ENCODE measurements around the gene NTN4. TPM values are rescaled to one million over a fixed set of nuclear protein-coding genes. Genes with fewer than 3 reads are reported as not detected.
A peak's percentile ranks its signal among the peaks of the same experiment; 100 is the strongest.
"Not testable (repeated sequence)": the region's sequence is repeated elsewhere in the genome, so short reads cannot be mapped to it uniquely, and the experiment has no call there.

NTN4 gene
- total and polyA plus RNA-seq, 7 experiments from 2014 or later, result 0.08 to 0.86 TPM; not detected in 5

- H3K27ac Mint-ChIP-seq, result no peak overlapping the region
- no peaks in the 10 kb centered on the region for H3K36me3 Mint-ChIP-seq
- Histone ChIP-seq H3K27ac (ENCODE audit: low read depth, low read length) (no peak overlapping the region), H3K9me3 (ENCODE audit: control insufficient read depth in 2 of 3, low read length in 3 of 3) (no peaks in the 10 kb centered on the region), H3K36me3 (ENCODE audit: control insufficient read depth in 2 of 3, insufficient read depth in 3 of 3, low read length in 3 of 3) (no peaks in the 10 kb centered on the region), H3K4me1 (ENCODE audit: control insufficient read depth in 2 of 2, insufficient read depth in 2 of 2, low read length in 2 of 2) (no peaks in the 10 kb centered on the region), H3K4me3 (ENCODE audit: low read length) (no peak overlapping the region), H3K27me3 (ENCODE audit: control insufficient read depth in 2 of 2, insufficient read depth in 2 of 2, low read length in 2 of 2) (no peaks in the 10 kb centered on the region)
- peaks cover 0 to 8% (median 0%) of the 10 kb centered on the region in 5 donors for H3K27me3 Mint-ChIP-seq
- ChIA-PET CTCF (no interaction called here), POLR2A (no interaction called here)
- no peaks in the 10 kb centered on the region for H3K4me1 Mint-ChIP-seq
- no peak for DNase-seq
- intact Hi-C loops (cut with micrococcal nuclease), result no loop called here
- no peak overlapping the region for H3K4me3 Mint-ChIP-seq
- peaks cover 0 to 5% (median 0%) of the 10 kb centered on the region in 11 donors for H3K9me3 Mint-ChIP-seq
- no peak for ATAC-seq
These were observed 118.4 kb downstream of the NTN4 start for GRCh38 chr12:95672166-95672565.

GRCh38 chr12:95671265-95671664 is 119.3 kb downstream of the NTN4 start:
- ChIA-PET CTCF (no interaction called here), POLR2A (no interaction called here)
- Histone ChIP-seq H3K9me3 (ENCODE audit: control insufficient read depth in 2 of 3, low read length in 3 of 3) (no peaks in the 10 kb centered on the region), H3K27ac (ENCODE audit: low read depth, low read length) (no peak overlapping the region), H3K4me1 (ENCODE audit: control insufficient read depth in 2 of 2, insufficient read depth in 2 of 2, low read length in 2 of 2) (no peaks in the 10 kb centered on the region), H3K4me3 (ENCODE audit: low read length) (no peak overlapping the region), H3K27me3 (ENCODE audit: control insufficient read depth in 2 of 2, insufficient read depth in 2 of 2, low read length in 2 of 2) (no peaks in the 10 kb centered on the region), H3K36me3 (ENCODE audit: control insufficient read depth in 2 of 3, insufficient read depth in 3 of 3, low read length in 3 of 3) (no peaks in the 10 kb centered on the region)
- intact Hi-C loops (cut with micrococcal nuclease), result no loop called here
- ATAC-seq, result no peak
- Mint-ChIP-seq H3K9me3 (peaks cover 0 to 2% (median 0%) of the 10 kb centered on the region in 11 donors), H3K36me3 (no peaks in the 10 kb centered on the region), H3K4me3 (no peak overlapping the region), H3K27me3 (peaks cover 0 to 14% (median 0%) of the 10 kb centered on the region in 5 donors), H3K27ac (no peak overlapping the region), H3K4me1 (no peaks in the 10 kb centered on the region)
- DNase-seq, result no peak

DNA sequence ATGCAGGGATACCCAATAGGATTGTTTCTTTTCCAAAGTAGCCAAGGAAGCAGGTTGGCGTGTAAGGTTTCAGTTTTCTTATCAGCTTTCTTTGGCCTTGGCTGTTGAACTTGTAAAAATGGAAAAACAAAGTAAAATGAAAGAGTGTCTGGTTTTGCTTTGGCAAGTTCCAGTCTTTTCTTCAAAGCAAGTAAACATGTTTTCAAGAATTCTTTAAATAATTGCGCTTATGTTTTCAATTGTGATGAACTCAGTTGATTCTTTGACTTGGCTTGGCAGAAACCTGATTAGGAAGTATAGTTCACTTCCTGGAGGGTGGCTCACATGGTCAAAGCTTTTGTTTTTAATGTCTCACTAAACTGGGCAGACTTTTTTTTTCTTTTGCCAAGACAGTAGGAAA is 127.0 kb downstream of the NTN4 start:
- Histone ChIP-seq H3K4me1 (ENCODE audit: control insufficient read depth in 2 of 2, insufficient read depth in 2 of 2, low read length in 2 of 2) (no peaks in the 10 kb centered on the region), H3K27ac (ENCODE audit: low read depth, low read length) (no peak overlapping the region), H3K36me3 (ENCODE audit: control insufficient read depth in 2 of 3, insufficient read depth in 3 of 3, low read length in 3 of 3) (no peaks in the 10 kb centered on the region), H3K4me3 (ENCODE audit: low read length) (no peak overlapping the region), H3K9me3 (ENCODE audit: control insufficient read depth in 2 of 3, low read length in 3 of 3) (no peaks in the 10 kb centered on the region), H3K27me3 (ENCODE audit: control insufficient read depth in 2 of 2, insufficient read depth in 2 of 2, low read length in 2 of 2) (no peaks in the 10 kb centered on the region)
- POLR2A ChIA-PET, result no interaction called here
- peaks cover 0 to 6% (median 0%) of the 10 kb centered on the region in 5 donors for H3K36me3 Mint-ChIP-seq
- H3K27me3 Mint-ChIP-seq, result peaks cover 5 to 29% (median 9%) of the 10 kb centered on the region in 5 donors
- ATAC-seq (no peak), DNase-seq (no peak)
- no peaks in the 10 kb centered on the region for H3K9me3 Mint-ChIP-seq
- H3K4me1 Mint-ChIP-seq, result no peaks in the 10 kb centered on the region
- no peak overlapping the region for H3K4me3 Mint-ChIP-seq
- no peak overlapping the region for H3K27ac Mint-ChIP-seq
- intact Hi-C loops (cut with micrococcal nuclease), result no loop called here
- CTCF ChIA-PET, result no interaction called here

DNA sequence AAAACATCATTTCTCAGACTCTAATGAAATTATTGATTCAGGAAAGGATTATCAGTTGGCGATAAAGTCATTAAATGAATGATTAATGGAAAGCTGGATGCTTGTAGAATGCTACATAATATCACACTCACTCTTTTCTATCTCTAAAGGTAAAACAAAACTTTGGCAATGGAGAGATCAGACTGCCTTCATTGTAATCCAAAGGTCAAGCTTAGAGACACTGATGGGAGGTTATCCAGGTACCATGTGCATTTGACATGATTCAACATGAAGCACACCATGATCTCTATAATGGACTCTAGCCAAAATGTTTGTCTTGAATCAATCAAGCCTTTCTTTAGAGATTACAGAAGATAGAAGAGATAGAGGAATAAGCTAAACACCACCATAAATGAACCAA is 129.2 kb downstream of the NTN4 start:
- peaks cover 0 to 6% (median 0%) of the 10 kb centered on the region in 5 donors for H3K36me3 Mint-ChIP-seq

DNA sequence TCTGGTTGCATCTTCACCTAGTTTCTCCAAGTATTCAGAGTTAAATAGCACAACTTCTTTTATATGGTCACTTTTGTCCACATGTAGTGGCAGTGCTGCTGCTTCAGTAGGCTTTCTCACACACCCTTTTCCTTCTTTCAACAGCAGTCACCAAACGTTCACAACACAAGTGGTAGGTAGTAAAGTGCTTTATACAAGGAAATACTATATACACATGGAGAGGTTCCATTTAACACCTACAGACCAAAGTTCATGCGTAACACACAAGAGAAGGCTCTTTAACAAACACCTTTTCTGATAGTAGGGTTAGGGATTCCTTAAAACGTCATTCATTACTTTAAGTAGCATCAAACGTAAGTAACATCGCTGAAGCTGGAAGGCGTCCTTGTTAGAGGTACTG is 132.2 kb downstream of the NTN4 start:
- no peaks in the 10 kb centered on the region for H3K27me3 ChIP-seq (ENCODE audit: control insufficient read depth in 2 of 2, insufficient read depth in 2 of 2, low read length in 2 of 2)
- ATAC-seq, result no peak
- Mint-ChIP-seq H3K4me3 (no peak overlapping the region), H3K27me3 (peaks cover 6 to 11% (median 8%) of the 10 kb centered on the region in 5 donors), H3K27ac (no peak overlapping the region), H3K36me3 (peaks cover 0 to 6% (median 0%) of the 10 kb centered on the region in 5 donors), H3K4me1 (peaks cover 0 to 5% (median 0%) of the 10 kb centered on the region in 7 donors), H3K9me3 (peaks cover 0 to 9% (median 0%) of the 10 kb centered on the region in 11 donors)
- intact Hi-C loops (cut with micrococcal nuclease), result no loop called here
- H3K9me3 ChIP-seq (ENCODE audit: control insufficient read depth in 2 of 3, low read length in 3 of 3), result no peaks in the 10 kb centered on the region
- CTCF ChIA-PET, result no interaction called here
- no peaks in the 10 kb centered on the region for H3K4me1 ChIP-seq (ENCODE audit: control insufficient read depth in 2 of 2, insufficient read depth in 2 of 2, low read length in 2 of 2)
- H3K36me3 ChIP-seq (ENCODE audit: control insufficient read depth in 2 of 3, insufficient read depth in 3 of 3, low read length in 3 of 3), result no peaks in the 10 kb centered on the region
- no peak overlapping the region for H3K27ac ChIP-seq (ENCODE audit: low read depth, low read length)
- no peak for DNase-seq
- POLR2A ChIA-PET, result no interaction called here
- H3K4me3 ChIP-seq (ENCODE audit: low read length), result no peak overlapping the region

More for the DNA sequence above, 129.2 kb downstream of the NTN4 start:
- Histone ChIP-seq H3K27me3 (ENCODE audit: control insufficient read depth in 2 of 2, insufficient read depth in 2 of 2, low read length in 2 of 2) (no peaks in the 10 kb centered on the region), H3K9me3 (ENCODE audit: control insufficient read depth in 2 of 3, low read length in 3 of 3) (no peaks in the 10 kb centered on the region), H3K4me3 (ENCODE audit: low read length) (no peak overlapping the region), H3K4me1 (ENCODE audit: control insufficient read depth in 2 of 2, insufficient read depth in 2 of 2, low read length in 2 of 2) (no peaks in the 10 kb centered on the region), H3K27ac (ENCODE audit: low read depth, low read length) (no peak overlapping the region), H3K36me3 (ENCODE audit: control insufficient read depth in 2 of 3, insufficient read depth in 3 of 3, low read length in 3 of 3) (no peaks in the 10 kb centered on the region)
- H3K4me3 Mint-ChIP-seq, result no peak overlapping the region
- H3K27me3 Mint-ChIP-seq, result peaks cover 7 to 23% (median 10%) of the 10 kb centered on the region in 5 donors
- ChIA-PET POLR2A (interaction anchor here (0.6 kb wide), 1 partner anchor 566 kb away, joined by 3 read pairs; no protein-coding TSS in a partner anchor), CTCF (no interaction called here)
- ATAC-seq (no peak), DNase-seq (no peak)
- no peak overlapping the region for H3K27ac Mint-ChIP-seq
- no peaks in the 10 kb centered on the region for H3K4me1 Mint-ChIP-seq
- intact Hi-C loops (cut with micrococcal nuclease), result no loop called here
- no peaks in the 10 kb centered on the region for H3K9me3 Mint-ChIP-seq

DNA sequence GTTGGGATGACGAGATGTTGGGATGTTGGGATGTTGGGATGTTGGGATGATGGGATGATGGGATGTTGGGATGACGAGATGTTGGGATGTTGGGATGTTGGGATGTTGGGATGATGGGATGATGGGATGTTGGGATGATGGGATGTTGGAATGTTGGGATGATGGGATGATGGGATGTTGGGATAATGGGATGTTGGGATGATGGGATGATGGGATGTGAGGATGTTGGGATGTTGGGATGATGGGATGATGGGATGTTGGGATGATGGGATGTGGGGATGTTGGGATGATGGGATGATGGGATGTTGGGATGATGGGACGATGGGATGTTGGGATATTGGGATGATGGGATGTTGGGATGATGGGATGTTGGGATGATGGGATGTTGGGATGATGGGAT is 135.9 kb downstream of the NTN4 start:
- H3K27ac ChIP-seq (ENCODE audit: low read depth, low read length); ATAC-seq; H3K36me3 ChIP-seq (ENCODE audit: control insufficient read depth in 2 of 3, insufficient read depth in 3 of 3, low read length in 3 of 3); H3K4me1 ChIP-seq (ENCODE audit: control insufficient read depth in 2 of 2, insufficient read depth in 2 of 2, low read length in 2 of 2); H3K9me3 Mint-ChIP-seq; H3K4me1 Mint-ChIP-seq; H3K9me3 ChIP-seq (ENCODE audit: control insufficient read depth in 2 of 3, low read length in 3 of 3); CTCF ChIA-PET; H3K27me3 ChIP-seq (ENCODE audit: control insufficient read depth in 2 of 2, insufficient read depth in 2 of 2, low read length in 2 of 2); POLR2A ChIA-PET; H3K4me3 ChIP-seq (ENCODE audit: low read length); H3K36me3 Mint-ChIP-seq; intact Hi-C loops (cut with micrococcal nuclease): not testable (repeated sequence)
- Mint-ChIP-seq H3K27ac (peak overlapping the region in 3 of 9 donors; percentile 47 to 97 (median 96)), H3K27me3 (peaks cover 0 to 10% (median 5%) of the 10 kb centered on the region in 5 donors), H3K4me3 (peak overlapping the region in 1 of 10 donors; percentile 57)
- DNase-seq, result peak in 2 of 9 donors; percentile 9 to 16

GRCh38 chr12:95653771-95654546 is 136.6 kb downstream of the NTN4 start:
- Mint-ChIP-seq H3K4me3 (peak overlapping the region in 4 of 10 donors; percentile 41 to 60 (median 56)), H3K9me3 (peaks cover 0 to 9% (median 0%) of the 10 kb centered on the region in 11 donors), H3K4me1 (peaks cover 0 to 5% (median 0%) of the 10 kb centered on the region in 7 donors), H3K36me3 (peaks cover 0 to 5% (median 0%) of the 10 kb centered on the region in 5 donors), H3K27me3 (peaks cover 0 to 13% (median 1%) of the 10 kb centered on the region in 5 donors), H3K27ac (peak overlapping the region in 8 of 9 donors; percentile 2 to 97 (median 72))
- no peak overlapping the region for H3K4me3 ChIP-seq (ENCODE audit: low read length)
- no peaks in the 10 kb centered on the region for H3K9me3 ChIP-seq (ENCODE audit: control insufficient read depth in 2 of 3, low read length in 3 of 3)
- H3K27me3 ChIP-seq (ENCODE audit: control insufficient read depth in 2 of 2, insufficient read depth in 2 of 2, low read length in 2 of 2), result no peaks in the 10 kb centered on the region
- ChIA-PET CTCF (no interaction called here), POLR2A (no interaction called here)
- no peak overlapping the region for H3K27ac ChIP-seq (ENCODE audit: low read depth, low read length)
- ATAC-seq (peak; percentile 20), DNase-seq (peak in 6 of 9 donors; percentile 5 to 59 (median 32))
- intact Hi-C loops (cut with micrococcal nuclease), result no loop called here
- no peaks in the 10 kb centered on the region for H3K4me1 ChIP-seq (ENCODE audit: control insufficient read depth in 2 of 2, insufficient read depth in 2 of 2, low read length in 2 of 2)
- H3K36me3 ChIP-seq (ENCODE audit: control insufficient read depth in 2 of 3, insufficient read depth in 3 of 3, low read length in 3 of 3), result no peaks in the 10 kb centered on the region
